Stimulated activated CD4-positive, alpha-beta T cell treated with anti-CD3 and anti-CD28 coated beads, Interleukin-1b, Interleukin-23, amount 100 ng/mL, for 48 hours (primary cell): ENCODE results near the gene STARD13.

Source experiments
- DNase-seq: peaks from one replicate; pipeline ENCODE4 v3.0.0-alpha.2; 2020

STARD13 gene, protein sequence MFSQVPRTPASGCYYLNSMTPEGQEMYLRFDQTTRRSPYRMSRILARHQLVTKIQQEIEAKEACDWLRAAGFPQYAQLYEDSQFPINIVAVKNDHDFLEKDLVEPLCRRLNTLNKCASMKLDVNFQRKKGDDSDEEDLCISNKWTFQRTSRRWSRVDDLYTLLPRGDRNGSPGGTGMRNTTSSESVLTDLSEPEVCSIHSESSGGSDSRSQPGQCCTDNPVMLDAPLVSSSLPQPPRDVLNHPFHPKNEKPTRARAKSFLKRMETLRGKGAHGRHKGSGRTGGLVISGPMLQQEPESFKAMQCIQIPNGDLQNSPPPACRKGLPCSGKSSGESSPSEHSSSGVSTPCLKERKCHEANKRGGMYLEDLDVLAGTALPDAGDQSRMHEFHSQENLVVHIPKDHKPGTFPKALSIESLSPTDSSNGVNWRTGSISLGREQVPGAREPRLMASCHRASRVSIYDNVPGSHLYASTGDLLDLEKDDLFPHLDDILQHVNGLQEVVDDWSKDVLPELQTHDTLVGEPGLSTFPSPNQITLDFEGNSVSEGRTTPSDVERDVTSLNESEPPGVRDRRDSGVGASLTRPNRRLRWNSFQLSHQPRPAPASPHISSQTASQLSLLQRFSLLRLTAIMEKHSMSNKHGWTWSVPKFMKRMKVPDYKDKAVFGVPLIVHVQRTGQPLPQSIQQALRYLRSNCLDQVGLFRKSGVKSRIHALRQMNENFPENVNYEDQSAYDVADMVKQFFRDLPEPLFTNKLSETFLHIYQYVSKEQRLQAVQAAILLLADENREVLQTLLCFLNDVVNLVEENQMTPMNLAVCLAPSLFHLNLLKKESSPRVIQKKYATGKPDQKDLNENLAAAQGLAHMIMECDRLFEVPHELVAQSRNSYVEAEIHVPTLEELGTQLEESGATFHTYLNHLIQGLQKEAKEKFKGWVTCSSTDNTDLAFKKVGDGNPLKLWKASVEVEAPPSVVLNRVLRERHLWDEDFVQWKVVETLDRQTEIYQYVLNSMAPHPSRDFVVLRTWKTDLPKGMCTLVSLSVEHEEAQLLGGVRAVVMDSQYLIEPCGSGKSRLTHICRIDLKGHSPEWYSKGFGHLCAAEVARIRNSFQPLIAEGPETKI

DNA sequence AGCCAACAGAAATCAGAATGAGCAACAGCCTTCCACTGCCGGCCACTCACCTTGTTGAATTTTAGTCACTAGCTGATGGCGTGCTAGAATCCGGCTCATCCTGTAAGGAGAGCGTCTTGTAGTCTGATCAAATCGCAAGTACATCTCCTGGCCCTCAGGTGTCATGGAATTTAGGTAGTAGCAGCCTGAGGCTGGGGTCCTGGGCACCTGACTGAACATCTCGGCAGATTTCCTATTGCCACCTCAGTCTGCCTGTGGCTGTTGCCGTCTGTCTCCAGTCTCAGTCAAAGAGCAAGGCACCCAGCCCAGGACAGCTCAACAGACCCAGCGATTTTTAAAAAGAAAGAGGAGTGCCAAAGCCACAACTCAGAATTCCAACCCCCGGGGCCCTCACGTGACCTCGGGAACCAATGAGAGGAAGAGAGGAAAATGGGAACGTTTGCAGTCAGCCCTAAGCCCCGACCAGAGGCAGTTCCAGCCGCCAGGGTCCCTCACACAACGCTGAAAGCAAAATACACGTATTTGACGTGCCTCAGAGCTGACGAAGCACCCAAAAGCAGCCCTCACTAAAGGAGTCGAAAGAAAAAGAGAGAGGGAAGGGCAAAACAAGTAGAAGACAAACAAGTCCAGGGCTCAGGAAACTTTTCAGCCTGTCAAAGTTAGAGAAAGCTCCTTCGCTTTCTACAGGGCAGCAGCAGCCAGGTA, at the start of gene STARD13:
STARD13 (minus strand) TSS at position 336 of the 705 bp plus-strand sequence; CDS start at position 219, 117 bp downstream.
- peak; percentile 1 for DNase-seq

DNA sequence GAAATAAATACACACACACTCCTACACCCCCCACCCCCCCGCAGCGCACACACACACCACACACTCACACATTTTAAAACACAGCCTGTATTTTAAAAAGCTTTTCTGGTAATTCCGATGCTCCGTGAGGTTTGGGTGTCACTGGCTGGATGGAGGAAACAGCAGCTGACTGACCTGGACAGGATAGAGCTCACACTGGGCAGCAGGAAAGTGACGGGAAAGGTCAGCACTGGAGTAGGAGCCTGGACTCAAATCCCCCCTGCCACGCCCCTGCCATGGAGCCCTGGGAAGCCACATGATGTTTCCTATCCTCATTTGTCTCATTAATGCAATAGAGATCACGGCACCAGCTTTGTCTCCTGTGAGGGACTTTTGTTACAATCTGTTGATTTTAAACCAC, 49.3 kb upstream of the STARD13 start:
- DNase-seq: no peak

DNA sequence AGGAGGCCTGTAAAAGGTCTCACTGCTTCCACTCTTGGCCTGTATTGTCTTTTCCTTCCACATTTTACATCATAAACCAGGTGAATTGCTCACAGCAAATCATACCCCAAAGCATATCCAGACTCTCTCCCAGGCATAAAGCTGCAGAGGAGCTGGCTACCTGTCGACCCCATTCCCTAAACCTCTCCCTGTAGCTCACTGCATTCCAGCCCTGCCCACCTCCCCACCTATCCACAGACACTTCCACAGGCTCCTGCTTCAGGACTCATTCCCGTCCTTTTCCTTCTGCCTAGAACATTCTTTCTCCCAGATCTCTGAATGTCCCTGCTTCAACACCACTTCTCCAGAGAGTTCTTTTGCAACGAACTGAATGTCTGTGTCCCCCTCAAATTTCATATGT, 46.4 kb upstream of the STARD13 start:
- DNase-seq: no peak

DNA sequence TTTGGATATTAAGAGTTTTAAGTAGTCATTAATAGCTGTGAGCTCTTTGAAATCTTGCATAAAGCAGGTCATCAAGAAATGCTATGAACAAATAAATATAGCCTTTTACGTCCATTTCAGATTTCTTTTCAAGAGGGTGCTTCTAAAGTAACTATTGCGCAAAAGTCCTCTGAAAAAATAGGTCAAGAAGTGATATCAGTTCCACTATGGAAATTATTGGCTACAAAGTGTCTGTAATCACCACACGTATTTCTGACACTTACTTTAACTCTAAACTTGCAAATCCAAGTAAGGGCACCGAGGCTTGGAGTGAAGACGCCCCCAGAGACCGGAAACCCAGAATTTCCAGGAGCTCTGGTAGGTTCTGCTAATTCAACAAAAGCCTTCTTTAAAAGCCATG, 44.9 kb upstream of the STARD13 start:
- DNase-seq: no peak

DNA sequence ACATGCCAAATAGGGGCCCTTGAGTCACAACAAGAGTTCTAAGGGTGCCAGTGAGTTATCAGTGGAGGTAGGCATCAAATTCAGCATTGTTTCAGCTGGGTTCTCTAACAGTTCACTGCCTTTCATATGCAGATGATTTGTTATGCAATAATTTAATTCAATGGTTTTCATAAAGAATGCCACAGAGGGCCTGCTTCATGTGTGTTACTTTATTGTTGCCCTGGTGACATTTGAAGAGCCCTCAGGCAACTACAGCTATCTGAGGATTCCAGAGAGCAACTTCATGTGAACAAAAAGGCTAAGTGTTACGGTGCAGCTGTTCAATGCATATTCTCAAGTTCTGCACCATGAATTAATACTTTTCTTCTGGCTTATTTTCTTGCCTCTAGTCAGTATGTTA, 43.1 kb upstream of the STARD13 start:
- no peak for DNase-seq

DNA sequence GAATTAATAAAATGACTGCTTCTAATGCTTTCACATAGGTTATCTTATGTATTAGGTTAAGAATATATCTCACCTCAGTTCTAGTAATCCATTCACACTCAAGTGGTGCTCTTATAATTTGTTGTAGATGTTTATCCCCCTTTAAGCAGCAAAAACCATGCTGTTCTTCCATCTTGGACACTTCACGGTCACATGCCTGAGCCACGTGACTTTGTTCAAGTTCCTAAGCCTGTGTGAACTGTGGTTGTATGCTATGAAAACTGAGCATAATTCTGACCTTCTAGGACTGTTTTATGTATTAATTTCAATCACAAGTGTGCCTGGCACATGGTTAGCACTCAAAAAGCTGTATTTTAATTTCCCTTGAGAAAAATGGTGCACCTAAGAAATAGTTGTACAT, 41.2 kb upstream of the STARD13 start:
- no peak for DNase-seq

DNA sequence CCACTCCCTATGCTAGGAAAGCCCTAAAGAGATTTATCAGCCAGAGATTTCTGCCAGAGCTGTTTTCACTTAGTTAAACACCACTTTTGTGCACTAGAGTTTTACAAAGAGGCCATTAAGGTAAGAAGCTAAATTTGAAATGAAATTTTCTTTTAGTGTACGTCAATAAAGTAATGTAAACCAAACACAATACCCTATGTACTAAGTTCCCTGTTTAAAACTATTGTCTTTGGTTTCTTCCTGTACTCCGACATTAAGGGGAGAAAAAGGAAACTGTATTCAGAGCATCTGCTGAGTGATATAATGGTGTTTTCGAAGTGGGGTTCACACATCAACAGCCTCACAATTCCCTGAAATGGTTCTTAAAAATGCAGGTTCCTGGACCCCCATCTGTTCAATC, 40.7 kb upstream of the STARD13 start:
- DNase-seq: no peak

DNA sequence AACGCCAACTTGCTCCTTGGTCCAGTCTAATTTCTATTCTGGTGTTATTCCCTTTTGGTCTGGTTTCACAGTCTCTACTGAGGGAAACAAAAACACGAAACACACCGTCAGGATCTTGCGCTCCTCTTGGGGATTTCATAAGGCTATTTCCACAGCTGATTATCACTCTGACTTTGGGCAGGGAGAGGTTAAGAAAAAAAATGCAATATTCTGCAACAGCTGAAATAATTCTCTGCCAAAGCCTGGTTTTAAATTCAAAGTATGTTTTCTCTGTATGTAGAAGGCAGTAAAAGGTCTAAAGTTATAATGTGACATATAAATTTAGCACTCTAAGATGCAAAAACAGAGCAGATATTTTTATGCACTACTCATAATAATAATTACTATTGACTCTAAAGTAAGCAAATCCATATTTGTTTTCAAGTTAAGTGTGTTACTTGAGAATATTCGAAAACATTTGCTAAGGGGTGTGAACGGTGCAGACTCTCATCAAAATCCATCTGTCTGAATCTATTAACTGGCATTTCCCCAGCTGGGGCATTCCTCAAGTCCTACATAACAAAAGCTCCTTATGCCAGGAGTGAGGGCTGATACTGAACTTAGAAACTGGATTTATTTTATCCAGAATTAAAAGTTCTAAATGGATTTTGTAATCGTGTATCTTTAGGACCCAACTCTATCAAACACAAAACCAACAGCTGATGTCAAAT, 38.4 kb upstream of the STARD13 start:
- DNase-seq: no peak

DNA sequence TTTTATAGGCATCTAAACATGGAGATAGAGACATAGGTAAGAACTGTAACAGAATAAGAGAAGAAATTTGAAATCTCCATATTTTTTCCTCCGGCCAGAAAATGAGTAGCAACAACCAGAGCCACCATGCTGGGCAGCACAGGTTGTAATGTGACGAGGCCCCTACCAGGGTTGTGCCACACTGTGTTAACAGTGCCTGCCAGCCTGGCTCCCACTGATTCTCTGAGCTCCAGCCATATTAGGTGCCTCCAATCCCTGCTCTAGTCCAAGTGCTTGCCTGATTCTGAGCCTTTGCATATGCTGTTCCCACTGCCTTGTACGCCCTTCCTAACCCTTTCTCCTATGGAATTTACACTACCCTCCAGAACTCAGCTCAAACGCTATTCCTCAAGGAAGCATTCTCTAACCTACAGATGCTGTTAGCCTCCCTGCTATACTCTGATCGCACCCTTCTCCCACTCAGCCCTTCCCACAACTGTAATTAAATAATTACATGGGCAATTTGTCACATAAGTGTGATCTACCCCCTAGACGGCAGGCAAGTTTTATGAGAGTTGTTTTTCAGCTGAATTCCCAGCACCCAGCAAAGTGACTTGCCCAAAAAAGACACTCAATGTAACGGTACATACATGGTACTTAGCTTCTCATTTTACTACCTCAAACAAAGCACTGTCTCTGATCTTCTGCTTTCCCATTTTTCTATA, 37.6 kb upstream of the STARD13 start:
- DNase-seq: no peak

DNA sequence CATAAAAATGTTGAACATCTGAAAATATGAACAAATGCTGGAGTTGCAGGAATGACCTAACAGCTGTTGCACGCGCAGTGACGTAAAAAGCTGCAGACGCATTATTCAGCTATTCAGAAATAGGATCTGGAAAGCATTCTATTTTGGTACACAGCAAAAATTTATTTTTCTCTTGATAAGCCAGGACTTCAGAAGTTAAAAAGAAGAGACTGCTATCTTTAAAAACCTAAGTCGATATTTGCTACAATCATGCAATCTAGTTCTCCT, 36.9 kb upstream of the STARD13 start:
- no peak for DNase-seq

DNA sequence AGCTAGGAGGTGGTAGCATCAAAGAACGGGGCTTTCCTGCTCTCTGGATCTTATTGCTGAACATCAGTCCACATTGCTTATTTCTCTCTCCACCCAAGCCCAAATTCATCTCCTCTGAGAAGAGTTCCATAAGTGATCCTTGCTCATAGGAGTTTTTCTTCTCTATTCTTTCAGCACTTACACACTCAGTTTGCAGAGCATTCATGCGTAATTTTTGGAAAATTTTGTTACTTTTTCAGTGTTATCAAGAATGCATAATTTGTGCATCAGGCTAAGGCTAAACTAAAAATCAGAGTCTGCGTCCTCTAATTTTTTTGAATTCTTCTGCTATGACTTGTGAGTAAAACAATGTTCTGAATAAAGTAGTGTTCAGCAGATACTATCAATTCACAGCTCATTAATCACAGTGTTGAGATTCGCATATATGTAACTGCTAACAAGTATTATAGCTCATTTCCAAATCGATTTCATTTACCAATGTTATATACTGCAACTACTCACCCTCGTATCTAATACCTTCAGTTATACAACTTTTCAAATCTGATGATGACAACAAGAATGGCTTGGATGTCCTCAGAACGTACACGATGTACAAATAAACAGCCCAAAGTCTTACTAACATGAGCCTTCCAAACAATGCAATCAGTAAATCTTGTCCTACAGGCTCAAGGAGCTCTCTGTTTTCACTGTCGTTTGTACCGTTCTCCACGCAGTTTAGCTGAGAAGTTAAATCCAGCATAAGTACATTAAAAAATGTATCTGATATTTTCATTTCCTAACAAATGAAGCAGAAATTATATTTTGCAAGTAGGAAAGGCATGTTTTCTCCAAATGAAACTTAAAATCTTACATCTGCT, 36.4 kb upstream of the STARD13 start:
- DNase-seq: no peak

DNA sequence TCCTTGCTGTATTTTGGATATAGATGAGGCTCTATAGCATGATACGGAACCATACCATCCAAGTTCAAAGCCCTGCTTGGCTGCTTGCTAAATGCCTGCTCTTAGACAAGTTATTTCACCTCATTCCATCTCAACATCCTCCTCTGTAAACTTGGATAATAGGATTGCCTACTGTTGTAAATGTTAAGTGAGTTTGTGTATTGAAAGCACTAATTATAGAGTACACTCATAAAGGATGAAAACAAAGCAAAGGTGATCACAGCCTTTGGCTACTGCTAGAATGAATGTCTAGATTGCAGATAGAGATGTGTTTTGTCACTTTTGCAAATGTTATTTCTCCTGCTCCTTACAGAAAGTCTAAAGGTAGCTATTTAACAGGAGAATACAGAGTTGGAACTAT, 34.3 kb upstream of the STARD13 start:
- no peak for DNase-seq

DNA sequence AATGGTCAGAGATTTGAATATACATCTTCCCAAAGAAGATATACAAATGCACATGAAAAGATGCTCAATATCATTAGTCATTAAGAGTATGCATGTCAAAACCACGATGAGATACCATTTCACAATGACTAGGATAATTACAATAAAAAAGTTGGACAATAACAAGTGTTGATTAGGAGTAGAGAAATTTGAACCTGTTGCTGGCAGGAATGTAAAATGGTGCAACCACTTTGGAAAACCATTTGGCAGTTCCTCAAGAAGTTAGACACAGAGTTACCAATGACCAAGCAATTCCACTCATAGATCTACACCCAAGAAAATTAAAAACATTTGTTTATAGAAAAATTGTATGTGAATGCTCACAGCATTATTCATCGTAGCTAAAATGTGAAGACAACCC, 33.2 kb upstream of the STARD13 start:
- no peak for DNase-seq

DNA sequence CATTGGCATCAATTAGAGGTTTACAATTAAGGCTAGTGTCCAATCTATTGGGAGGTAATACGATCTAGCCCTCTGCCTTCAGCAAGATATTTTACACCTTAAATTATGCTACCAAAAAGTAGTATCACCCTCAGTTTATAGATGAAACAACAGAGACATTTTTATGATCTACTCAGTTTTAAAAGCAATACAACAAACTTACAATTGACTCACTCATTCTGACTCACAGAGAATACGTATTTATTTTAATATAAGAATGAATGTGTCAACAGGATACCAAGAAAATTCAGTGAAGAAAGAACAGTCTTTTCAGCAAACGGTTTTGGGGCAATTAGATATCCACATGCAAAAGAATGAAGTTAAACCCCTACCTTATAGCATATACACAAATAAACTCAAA, 32.5 kb upstream of the STARD13 start:
- no peak for DNase-seq

DNA sequence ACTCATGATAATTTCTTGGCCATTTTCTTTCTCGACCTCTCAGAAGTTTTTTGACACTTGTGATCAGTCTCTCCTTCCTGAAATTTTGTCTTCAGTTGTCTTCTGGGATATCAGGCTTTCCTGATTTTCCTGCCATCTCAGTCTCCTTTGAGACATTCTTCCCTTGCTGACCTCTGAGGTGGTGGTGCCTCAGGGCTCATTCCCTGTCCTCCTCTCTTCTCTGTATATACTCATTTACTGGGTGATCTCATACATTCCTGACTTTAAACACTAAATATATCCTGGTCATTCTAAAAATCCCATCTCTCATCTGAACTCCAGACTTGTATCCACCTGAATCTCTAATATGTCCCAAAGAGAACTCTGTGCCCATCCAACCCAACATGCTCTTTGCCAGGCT, 31.3 kb upstream of the STARD13 start:
- DNase-seq: no peak

DNA sequence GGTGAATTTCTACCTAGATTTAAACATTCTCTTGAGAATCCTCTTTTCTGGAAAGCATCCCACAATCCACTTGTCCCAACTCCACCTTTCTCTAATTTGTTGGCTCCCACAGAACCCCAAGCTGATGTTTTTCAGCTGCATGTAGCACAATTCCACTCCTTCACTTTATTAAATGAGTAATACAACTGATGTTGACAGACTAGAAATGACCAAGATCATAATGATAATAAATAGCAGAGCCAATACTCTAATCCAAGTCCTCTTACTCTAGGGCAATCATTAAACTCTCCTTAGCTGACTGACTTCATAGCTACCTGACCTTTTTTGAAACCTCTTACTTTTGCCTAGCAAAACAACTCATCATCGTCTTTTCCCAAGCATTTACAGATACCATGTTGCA, 27.9 kb upstream of the STARD13 start:
- no peak for DNase-seq

DNA sequence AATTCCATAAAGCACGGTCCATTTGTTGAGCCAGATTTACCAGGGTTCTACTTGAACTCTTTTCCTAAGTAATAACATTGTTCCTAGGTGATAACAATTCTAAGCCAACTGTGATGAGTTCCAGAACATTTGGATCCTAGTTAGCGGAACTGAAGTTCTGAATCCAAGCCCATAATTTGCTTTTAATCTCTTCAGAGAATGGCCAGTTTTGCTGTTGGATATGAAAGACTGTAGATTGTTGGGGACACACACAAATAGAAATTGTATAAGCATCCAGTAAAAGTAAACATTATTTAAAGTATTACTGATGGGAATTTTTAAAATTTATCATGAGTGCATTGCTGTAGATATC, 27.3 kb upstream of the STARD13 start:
- DNase-seq: no peak

DNA sequence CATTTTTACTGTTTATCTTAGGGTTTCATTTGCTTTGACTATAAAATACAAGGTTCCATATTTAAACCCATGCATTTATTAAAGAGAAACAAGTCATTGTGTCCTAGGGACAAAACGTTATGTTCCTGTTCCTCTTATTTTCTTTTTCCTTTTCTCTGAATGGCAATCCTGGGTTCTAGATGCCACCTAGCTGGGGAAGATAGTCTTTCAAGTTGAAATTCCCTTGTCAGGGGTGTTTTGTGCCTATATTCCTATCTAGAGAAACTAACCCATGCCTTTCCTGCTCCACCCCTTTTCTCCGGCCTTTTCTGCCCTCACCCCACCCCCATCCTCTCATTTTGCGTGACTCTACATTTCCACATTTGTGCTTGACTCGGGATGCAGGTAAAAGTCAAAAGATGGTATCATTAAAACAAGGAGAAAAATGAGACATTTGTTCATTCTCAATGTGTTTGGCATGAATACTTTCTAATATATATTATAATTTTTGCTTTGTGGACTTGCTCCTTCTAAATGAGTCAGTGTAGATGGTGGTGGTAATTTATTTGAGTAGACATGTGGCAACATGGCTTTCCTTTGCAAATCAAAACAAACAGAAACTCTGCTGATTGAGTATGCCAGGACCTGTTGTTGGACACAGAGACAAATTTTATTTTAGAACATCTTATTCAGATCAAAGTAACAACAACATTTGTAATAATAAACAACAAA, 26.8 kb upstream of the STARD13 start:
- DNase-seq: no peak

DNA sequence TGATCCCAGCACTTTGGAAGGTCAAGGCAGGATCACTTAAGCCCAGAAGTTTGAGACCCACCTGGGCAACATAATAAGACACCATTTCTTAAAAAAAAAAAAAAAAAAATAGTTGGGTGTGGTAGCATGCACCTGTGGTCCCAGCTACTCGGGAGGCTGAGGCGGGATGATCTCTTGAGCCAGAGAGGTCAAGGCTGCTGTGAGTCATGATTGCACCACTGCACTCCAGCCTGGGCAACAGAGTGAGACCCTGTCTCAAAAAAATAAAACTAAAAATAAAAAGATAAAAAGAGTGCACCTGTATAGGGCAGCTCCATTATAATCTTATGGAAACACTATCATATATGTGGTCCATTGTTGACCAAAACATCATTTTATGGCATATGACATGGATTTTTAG, 25.5 kb upstream of the STARD13 start:
- no peak for DNase-seq

DNA sequence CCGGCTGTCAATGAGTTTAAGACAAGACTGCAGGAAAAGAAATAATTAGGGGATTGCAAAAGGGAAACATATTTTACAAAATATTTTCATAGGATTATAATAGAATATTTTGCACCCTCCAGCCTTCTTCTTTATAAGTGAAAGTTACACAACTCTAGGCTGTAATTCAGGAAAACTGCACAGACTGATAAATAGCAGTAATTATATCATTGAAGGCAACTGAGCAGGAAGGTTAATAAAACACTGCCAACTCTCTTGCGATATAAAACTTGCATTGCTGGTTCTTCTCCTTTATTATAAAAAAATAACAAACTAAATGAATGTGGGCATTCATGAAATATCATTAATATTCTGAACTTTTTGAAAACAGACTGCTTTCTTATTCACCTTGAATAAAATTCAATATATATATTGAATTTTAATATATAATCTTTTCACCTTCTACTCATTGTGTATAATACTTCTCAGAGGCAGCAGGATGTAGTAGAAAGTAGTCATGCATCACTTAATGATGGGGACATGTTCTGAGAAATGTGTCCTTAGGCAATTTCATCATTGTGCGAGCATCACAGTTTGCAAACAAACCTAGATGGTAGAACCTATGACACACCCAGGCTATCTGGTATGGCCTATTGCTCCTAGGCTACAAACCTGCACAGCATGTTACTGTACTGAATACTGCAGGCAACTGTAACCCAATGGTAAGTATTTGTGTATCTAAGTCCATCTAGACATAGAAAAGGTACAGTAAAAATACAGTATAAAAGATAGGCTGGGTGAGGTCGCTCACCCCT, 24.9 kb upstream of the STARD13 start:
- no peak for DNase-seq
